BLaER1 treated with 17β-estradiol and CSF1 and Interleukin-3, amounts not matched to agents 10 nM and 100 nM (cell line): ENCODE measurements around the gene EFNA5.
A peak's percentile ranks its signal among the peaks of the same experiment; 100 is the strongest.

Experiments
- H3K27ac ChIP-seq, 11 experiments: shearing (Covaris generic); formaldehyde crosslinking; 2 replicates each; pipeline ENCODE4 v1.8.1; 2022
- H3K27me3 ChIP-seq, 11 experiments: shearing (Covaris generic); formaldehyde crosslinking; 2 replicates each; pipeline ENCODE4 v1.8.1; 2022
- H3K36me3 ChIP-seq, 11 experiments: shearing (Covaris generic); formaldehyde crosslinking; 2 replicates each; pipeline ENCODE4 v1.8.1; 2022
- H3K4me1 ChIP-seq, 10 experiments: shearing (Covaris generic); formaldehyde crosslinking; 2 replicates each; pipeline ENCODE4 v1.8.1; 2022
- H3K4me2 ChIP-seq, 11 experiments: shearing (Covaris generic); formaldehyde crosslinking; 2 replicates each; pipeline ENCODE4 v1.8.1; 2022
- H3K4me3 ChIP-seq, 10 experiments: shearing (Covaris generic); formaldehyde crosslinking; 2 replicates each; pipeline ENCODE4 v1.8.1; 2022
- H3K9ac ChIP-seq, 11 experiments: shearing (Covaris generic); formaldehyde crosslinking; 2 replicates each; pipeline ENCODE4 v1.8.1; 2022
- H3K9me3 ChIP-seq, 11 experiments: shearing (Covaris generic); formaldehyde crosslinking; replicated peaks in 1 of 11; 2 replicates each; pipeline ENCODE4 v1.8.1; 2022
- H4K20me1 ChIP-seq, 11 experiments: shearing (Covaris generic); formaldehyde crosslinking; 2 replicates each; pipeline ENCODE4 v1.8.1; 2022
- Cebpa-rat ChIP-seq, 11 experiments: shearing (Covaris generic); IDR thresholded peaks; 2 replicates each; pipeline ENCODE4 v1.8.1; 2022

The EFNA5 gene

GRCh38 chr5:107542831-107543231 lies 127.9 kb downstream of the EFNA5 start:
- Histone ChIP-seq H3K9me3 (no peaks in the 10 kb centered on the region), H3K36me3 (no peaks in the 10 kb centered on the region), H3K4me1 (peaks cover 0 to 14% (median 9%) of the 10 kb centered on the region in 10 experiments; a peak in 9 of 20 replicates), H3K4me3 (no peak overlapping the region), H3K4me2 (no peak overlapping the region), H3K27ac (no peak overlapping the region), H3K27me3 (no peaks in the 10 kb centered on the region), H3K9ac (no peak overlapping the region), H4K20me1 (no peaks in the 10 kb centered on the region)
- no peak for TF ChIP-seq Cebpa-rat (IDR thresholded peaks at IDR 0.05)

GRCh38 chr5:107542428-107542827 lies 128.3 kb downstream of the EFNA5 start:
- Histone ChIP-seq H4K20me1 (no peaks in the 10 kb centered on the region), H3K9ac (no peak overlapping the region), H3K9me3 (no peaks in the 10 kb centered on the region), H3K27me3 (no peaks in the 10 kb centered on the region), H3K27ac (no peak overlapping the region), H3K4me3 (no peak overlapping the region), H3K36me3 (no peaks in the 10 kb centered on the region), H3K4me2 (no peak overlapping the region), H3K4me1 (peaks cover 0 to 14% (median 9%) of the 10 kb centered on the region in 10 experiments; a peak in 9 of 20 replicates)
- TF ChIP-seq Cebpa-rat (IDR thresholded peaks at IDR 0.05), result no peak

DNA sequence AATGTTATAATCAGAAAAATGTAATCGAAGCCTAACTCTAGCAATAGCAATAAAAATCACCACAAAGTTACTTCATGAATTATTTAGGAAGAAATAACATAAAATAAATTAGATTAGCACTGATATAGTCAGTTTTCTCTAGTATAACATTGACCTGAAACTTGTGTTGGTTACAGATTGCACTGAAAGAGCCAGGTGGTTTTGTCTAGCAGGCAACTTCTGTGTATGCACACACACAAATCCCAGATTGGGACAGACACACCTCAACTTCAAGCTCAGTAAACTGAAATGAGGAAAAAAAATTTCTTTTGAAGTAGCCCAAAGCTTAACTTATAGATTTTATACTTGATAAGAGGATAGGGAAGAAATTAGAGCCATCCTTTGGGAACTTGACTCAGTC lies 129.3 kb downstream of the EFNA5 start:
- Histone ChIP-seq H3K27me3 (no peaks in the 10 kb centered on the region), H4K20me1 (no peaks in the 10 kb centered on the region), H3K9me3 (no peaks in the 10 kb centered on the region), H3K36me3 (no peaks in the 10 kb centered on the region), H3K4me3 (no peak overlapping the region), H3K4me2 (no peak overlapping the region), H3K4me1 (peaks cover 0 to 14% (median 9%) of the 10 kb centered on the region in 10 experiments; a peak in 9 of 20 replicates), H3K9ac (no peak overlapping the region), H3K27ac (no peak overlapping the region)
- no peak for TF ChIP-seq Cebpa-rat (IDR thresholded peaks at IDR 0.05)

- Histone ChIP-seq H3K4me1 (peaks cover 0 to 14% (median 9%) of the 10 kb centered on the region in 10 experiments; a peak in 9 of 20 replicates), H3K4me2 (no peak overlapping the region), H3K27me3 (no peaks in the 10 kb centered on the region), H3K9ac (no peak overlapping the region), H3K4me3 (no peak overlapping the region), H3K36me3 (no peaks in the 10 kb centered on the region), H4K20me1 (no peaks in the 10 kb centered on the region), H3K9me3 (no peaks in the 10 kb centered on the region), H3K27ac (no peak overlapping the region)
- no peak for TF ChIP-seq Cebpa-rat (IDR thresholded peaks at IDR 0.05)
Observed at GRCh38 chr5:107539726-107540330, 130.9 kb downstream of the EFNA5 start.

DNA sequence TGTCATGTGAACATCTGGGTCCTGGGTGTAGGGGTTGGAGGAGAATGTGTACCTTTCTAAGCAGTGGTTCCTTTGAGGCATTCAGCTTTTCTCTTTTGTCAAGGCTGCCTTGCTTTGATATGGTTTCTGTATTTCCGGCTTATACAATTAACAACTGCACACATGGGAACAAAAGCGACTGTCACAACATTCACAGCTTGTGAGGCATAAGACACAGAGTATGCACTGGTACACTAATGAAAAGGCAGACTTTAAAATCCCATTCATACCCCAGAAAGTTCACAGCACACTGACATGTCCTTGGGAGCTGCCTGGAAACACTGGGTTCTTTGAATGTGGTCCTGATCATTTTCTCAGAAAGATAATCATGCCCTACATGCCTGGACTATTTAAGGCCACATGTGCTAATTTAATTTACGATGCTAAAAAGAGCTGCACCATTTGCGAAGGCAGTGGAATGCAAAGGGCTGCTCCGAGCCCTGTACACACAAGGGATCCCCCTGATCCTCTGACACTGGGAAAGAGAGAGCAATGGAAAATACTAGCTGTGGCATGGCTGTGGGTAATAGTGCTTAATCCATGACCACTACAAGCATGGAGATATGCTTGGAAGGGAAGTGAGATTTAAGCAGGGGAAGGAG lies 131.8 kb downstream of the EFNA5 start:
- Histone ChIP-seq H3K27ac (no peak overlapping the region), H4K20me1 (no peaks in the 10 kb centered on the region), H3K9ac (no peak overlapping the region), H3K9me3 (no peaks in the 10 kb centered on the region), H3K4me2 (peak overlapping the region in 7 of 11 experiments; percentile 9 to 43 (median 23); a peak in 7 of 22 replicates), H3K27me3 (no peaks in the 10 kb centered on the region), H3K4me1 (peaks cover 0 to 14% (median 9%) of the 10 kb centered on the region in 10 experiments; a peak in 9 of 20 replicates), H3K4me3 (no peak overlapping the region), H3K36me3 (no peaks in the 10 kb centered on the region)
- no peak for TF ChIP-seq Cebpa-rat (IDR thresholded peaks at IDR 0.05)

DNA sequence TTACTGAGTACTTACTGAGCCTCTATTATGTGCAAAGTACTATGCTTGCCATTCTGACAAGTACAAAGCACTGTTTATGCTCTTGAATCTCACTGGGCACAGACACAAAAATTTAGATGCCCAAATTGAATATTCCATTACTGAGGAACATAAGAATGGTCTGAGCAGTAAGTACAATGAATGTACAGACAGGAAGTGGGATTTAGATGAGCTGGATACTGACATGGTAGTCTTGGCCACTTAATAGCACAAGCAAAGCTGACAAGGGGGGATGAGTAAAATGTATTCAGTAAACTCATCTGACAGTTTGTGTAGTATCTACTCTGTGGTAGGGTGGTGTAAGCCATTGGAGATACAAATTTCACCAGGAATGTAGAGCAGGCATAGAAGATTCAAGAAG lies 132.4 kb downstream of the EFNA5 start:
- Histone ChIP-seq H3K9me3 (no peaks in the 10 kb centered on the region), H4K20me1 (no peaks in the 10 kb centered on the region), H3K9ac (no peak overlapping the region), H3K4me3 (no peak overlapping the region), H3K27me3 (no peaks in the 10 kb centered on the region), H3K4me2 (peak overlapping the region in 7 of 11 experiments; percentile 9 to 43 (median 23); a peak in 6 of 22 replicates), H3K27ac (no peak overlapping the region), H3K36me3 (no peaks in the 10 kb centered on the region), H3K4me1 (peaks cover 0 to 14% (median 9%) of the 10 kb centered on the region in 10 experiments; a peak in 9 of 20 replicates)
- TF ChIP-seq Cebpa-rat (IDR thresholded peaks at IDR 0.05), result no peak

GRCh38 chr5:107535849-107536248 lies 134.9 kb downstream of the EFNA5 start:
- Histone ChIP-seq H3K36me3 (no peaks in the 10 kb centered on the region), H3K9me3 (no peaks in the 10 kb centered on the region), H3K4me1 (peaks cover 0 to 14% (median 9%) of the 10 kb centered on the region in 10 experiments; a peak in 9 of 20 replicates), H3K27me3 (no peaks in the 10 kb centered on the region), H3K4me2 (no peak overlapping the region), H3K27ac (no peak overlapping the region), H4K20me1 (no peaks in the 10 kb centered on the region), H3K9ac (no peak overlapping the region), H3K4me3 (no peak overlapping the region)
- no peak for TF ChIP-seq Cebpa-rat (IDR thresholded peaks at IDR 0.05)

- no peak for TF ChIP-seq Cebpa-rat (IDR thresholded peaks at IDR 0.05)
- Histone ChIP-seq H3K4me3 (no peak overlapping the region), H3K27ac (no peak overlapping the region), H3K9me3 (no peaks in the 10 kb centered on the region), H3K36me3 (no peaks in the 10 kb centered on the region), H3K27me3 (no peaks in the 10 kb centered on the region), H3K9ac (no peak overlapping the region), H4K20me1 (no peaks in the 10 kb centered on the region), H3K4me2 (no peak overlapping the region), H3K4me1 (peaks cover 0 to 11% (median 8%) of the 10 kb centered on the region in 10 experiments; a peak in 9 of 20 replicates)
Observed at GRCh38 chr5:107533910-107534876, 136.5 kb downstream of the EFNA5 start.

DNA sequence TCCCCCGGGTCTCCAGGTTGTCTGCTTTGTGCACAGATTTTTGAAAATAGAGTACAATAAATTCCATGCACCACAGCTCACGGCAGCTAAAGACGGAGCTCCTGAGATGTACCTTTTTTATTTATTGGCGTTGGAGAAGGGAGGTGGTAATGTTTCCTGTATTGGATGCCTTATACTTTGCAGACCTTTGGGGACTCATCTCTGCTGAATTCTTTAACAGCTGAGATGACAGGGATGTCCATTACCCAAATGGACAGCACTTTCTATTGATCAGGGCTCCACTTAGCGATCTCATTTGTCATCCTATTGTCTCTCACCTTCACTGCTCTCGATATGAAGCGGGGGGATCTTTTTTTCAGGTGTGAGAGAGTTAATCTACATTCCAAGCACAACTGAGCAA lies 137.8 kb downstream of the EFNA5 start:
- no peak overlapping the region for H3K9ac ChIP-seq
- H3K27ac ChIP-seq, result no peak overlapping the region
- TF ChIP-seq Cebpa-rat (IDR thresholded peaks at IDR 0.05), result no peak
- H3K9me3 ChIP-seq, result no peaks in the 10 kb centered on the region
- no peak overlapping the region for H3K4me3 ChIP-seq
- H3K27me3 ChIP-seq, result no peaks in the 10 kb centered on the region
- no peak overlapping the region for H3K4me2 ChIP-seq
- no peaks in the 10 kb centered on the region for H4K20me1 ChIP-seq
- H3K4me1 ChIP-seq, result no peaks in the 10 kb centered on the region
- H3K36me3 ChIP-seq, result no peaks in the 10 kb centered on the region
